RPMI8226 (cell line): ENCODE measurements around the gene THADA.

Source experiments
- DNase-seq: peaks from one replicate; pipeline ENCODE4 v3.0.0-alpha.2; 2015

The THADA gene

GRCh38 chr2:43321446-43321845 lies 274.4 kb downstream of the THADA start:
- DNase-seq: no peak

GRCh38 chr2:43319541-43319940 lies 276.3 kb downstream of the THADA start:
- DNase-seq: no peak

GRCh38 chr2:43318791-43319190 lies 277.0 kb downstream of the THADA start:
- DNase-seq: no peak

GRCh38 chr2:43317680-43318079 lies 278.2 kb downstream of the THADA start:
- DNase-seq: no peak

GRCh38 chr2:43317194-43317593 lies 278.6 kb downstream of the THADA start:
- DNase-seq: no peak

GRCh38 chr2:43315482-43315881 lies 280.4 kb downstream of the THADA start:
- DNase-seq: no peak

- no peak for DNase-seq
Measured at GRCh38 chr2:43314299-43314927, 281.4 kb downstream of the THADA start.

- DNase-seq: no peak
Measured at GRCh38 chr2:43313642-43314017, 282.2 kb downstream of the THADA start.

- no peak for DNase-seq
Measured at GRCh38 chr2:43312755-43313641, 282.8 kb downstream of the THADA start.

GRCh38 chr2:43311276-43311675 lies 284.6 kb downstream of the THADA start:
- peak; percentile 93 for DNase-seq

- DNase-seq: no peak
Measured at GRCh38 chr2:43309935-43310334, 285.9 kb downstream of the THADA start.

GRCh38 chr2:43307973-43308372 lies 287.9 kb downstream of the THADA start:
- DNase-seq: no peak

- DNase-seq: no peak
Measured at GRCh38 chr2:43307046-43307445, 288.8 kb downstream of the THADA start.

GRCh38 chr2:43306197-43306596 lies 289.6 kb downstream of the THADA start:
- DNase-seq: no peak

GRCh38 chr2:43305517-43305916 lies 290.3 kb downstream of the THADA start:
- no peak for DNase-seq

GRCh38 chr2:43305012-43305411 lies 290.8 kb downstream of the THADA start:
- DNase-seq: no peak

GRCh38 chr2:43303889-43304288 lies 291.9 kb downstream of the THADA start:
- DNase-seq: no peak

GRCh38 chr2:43302961-43303494 lies 292.8 kb downstream of the THADA start:
- DNase-seq: no peak

GRCh38 chr2:43302182-43302960 lies 293.5 kb downstream of the THADA start:
- DNase-seq: no peak

- peak; percentile 93 for DNase-seq
Measured at GRCh38 chr2:43300781-43301583, 294.9 kb downstream of the THADA start.

GRCh38 chr2:43300222-43300621 lies 295.6 kb downstream of the THADA start:
- no peak for DNase-seq

GRCh38 chr2:43298500-43298899 lies 297.3 kb downstream of the THADA start:
- DNase-seq: no peak
